ENCODE measurements around the gene PNMT. TPM values are rescaled to one million over a fixed set of nuclear protein-coding genes. Genes with fewer than 3 reads are reported as not detected.
"Not testable (repeated sequence)": the region's sequence is repeated elsewhere in the genome, so short reads cannot be mapped to it uniquely, and the experiment has no call there.

Gene PNMT
- total RNA-seq, 1 donor from 2014 or later: 0.35 TPM

DNA sequence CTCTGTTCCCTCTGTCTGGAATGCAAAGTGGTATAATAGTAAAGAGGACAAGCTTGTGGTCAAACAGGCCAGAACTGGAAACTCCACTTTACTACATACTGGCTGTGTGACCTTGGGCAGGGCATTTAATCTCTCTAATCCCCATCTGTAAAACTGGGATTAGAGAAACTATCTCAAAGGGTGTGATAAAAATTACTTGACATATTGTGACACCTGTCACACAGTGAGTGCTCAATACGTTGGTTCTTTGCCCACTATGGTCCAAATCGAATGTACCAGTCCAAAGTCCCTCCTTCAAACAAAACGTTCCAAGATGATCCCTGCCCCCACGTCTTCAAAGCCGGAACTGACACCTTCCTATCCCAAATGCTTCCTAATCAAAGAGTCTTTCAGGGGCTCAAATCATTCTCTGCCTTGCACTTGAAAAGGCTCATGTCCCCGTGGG is 18.9 kb downstream of the PNMT start:
- DNase-seq (ENCODE audit: low spot score): no peak

DNA sequence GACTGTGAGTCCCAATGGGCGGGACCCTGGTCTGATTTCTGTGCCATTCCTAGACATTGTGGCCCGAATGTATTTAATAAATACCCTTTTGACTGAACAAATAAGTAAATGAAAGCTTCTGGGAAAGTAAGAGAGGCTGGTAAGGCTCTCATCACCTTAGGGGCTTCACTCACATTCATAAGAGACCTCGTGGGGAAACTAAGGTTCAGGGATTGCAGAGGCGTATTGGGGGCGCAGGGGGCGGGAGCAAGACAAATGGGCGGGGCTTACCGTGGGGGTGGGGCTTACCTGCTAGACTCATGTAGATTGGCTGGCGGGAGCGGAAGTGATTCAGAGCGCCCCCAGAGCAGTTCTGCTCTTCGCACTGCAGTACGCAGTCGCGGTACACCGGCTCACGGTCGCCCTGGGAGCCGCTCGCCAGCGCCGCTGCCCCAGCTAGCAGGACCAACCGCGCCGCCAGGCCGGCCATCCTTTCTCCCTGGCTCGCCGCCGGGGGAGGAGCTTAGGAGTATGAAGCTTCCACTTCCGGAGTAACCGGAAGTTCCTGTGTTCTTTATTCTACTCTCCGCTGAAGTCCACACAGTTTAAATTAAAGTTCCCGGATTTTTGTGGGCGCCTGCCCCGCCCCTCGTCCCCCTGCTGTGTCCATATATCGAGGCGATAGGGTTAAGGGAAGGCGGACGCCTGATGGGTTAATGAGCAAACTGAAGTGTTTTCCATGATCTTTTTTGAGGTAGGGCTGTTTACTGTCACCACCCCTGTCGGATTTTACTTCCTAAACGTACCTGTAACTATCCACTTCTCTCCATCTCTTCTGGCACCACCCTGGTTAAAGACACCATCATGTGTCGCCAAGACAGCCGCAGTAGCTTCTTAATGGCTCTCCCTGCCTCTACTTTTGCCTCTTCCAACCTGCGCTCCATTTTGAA is 19.6 kb downstream of the PNMT start, which contains the start of gene PGAP3:
PGAP3 (minus strand) TSS at position 512 of the 929 bp plus-strand sequence; CDS start at position 469, 43 bp downstream.
- peak; percentile 94 for DNase-seq (ENCODE audit: low spot score)

DNA sequence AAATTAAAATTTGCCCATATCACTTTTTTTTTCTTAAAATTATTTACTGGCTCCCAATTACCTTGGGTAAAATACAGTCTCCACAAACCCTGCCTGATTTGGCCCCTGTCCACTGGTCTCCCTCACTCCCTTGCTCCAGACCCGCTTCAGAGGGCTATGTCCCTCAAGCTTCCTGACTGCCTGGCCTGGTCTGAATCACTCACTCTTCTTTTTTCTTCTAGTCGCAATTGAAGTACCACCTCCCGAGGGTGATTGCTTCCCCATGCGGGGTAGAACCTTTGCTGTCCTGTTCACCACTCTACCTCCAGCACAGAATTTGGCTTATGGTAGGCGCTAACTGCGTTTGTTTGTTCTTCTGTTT is 20.2 kb downstream of the PNMT start:
- no peak for DNase-seq (ENCODE audit: low spot score)

DNA sequence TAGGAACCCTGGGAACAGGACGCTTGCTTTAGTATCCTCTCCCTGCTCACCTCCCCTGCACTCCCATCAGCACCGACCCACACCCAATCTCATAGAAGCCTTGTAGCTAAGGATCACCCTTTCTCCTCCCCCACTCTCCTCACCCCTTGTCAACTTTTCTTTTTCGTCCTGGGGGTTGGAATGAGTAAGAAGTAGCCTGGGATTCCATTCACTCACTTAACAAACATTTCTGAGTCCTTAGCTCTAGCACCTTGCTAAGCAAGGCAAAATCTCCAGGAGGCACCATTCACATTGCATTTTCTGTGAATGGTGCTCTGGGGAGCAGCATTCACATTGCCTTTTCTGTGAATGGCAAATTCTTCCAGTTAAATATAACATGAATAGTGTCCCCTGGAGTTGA is 20.7 kb downstream of the PNMT start:
- no peak for DNase-seq (ENCODE audit: low spot score)

DNA sequence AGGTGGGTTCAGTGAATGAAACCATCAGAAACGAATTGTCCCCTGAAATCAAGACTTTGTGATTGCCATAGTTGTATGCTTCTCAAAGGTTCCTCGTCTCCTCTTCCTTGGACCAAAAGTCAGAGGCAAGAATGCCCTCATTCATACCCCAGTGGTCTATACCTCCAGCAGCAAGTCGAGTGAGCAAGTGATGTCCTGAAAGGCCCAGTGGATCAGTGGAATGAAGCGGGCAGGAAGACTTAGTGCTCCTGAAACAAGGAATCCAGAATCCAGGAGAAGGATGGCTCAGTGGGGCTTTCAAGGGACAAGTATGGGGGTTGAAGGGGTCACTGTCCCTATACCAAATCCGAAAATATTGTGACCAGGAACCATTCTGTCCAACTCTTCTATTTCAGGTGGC is 26.3 kb downstream of the PNMT start:
- DNase-seq (ENCODE audit: low spot score): no peak

DNA sequence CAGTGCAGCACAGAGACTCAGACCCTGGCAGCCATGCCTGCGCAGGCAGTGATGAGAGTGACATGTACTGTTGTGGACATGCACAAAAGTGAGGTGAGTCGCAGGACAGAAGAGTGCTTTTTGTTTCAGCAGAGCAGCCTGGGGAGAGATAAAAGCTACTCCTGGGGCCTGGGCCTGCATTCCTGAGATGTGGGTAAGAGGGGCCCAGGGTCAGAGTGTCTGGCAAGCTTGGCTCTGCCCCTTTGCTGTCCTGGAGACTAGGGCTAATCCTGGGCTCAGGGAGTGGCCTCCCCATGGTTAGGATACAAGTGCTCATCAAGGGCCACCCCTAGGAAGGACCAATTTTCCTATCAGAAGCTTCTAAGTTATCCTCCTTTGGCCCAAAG is 26.8 kb downstream of the PNMT start:
- DNase-seq (ENCODE audit: low spot score): no peak

DNA sequence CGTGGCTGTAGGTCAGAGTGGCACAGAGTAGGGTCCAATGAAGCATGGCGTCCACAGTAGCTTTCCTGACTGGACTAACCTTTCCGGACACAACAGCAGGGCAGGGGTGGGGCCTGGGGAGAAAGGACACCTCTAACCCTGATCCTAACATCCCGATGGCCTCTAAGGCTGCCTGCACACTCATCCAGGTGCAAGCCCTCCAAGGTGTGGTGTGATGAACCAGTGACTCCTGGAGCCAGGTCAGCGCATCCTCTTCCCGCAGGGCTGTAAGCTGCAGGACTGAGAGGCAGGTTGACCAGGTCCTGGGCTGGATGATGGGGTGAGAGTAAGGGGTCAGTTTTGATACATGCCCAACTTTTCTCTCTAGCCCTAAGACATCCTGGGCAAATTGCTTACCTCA is 28.5 kb downstream of the PNMT start:
- no peak for DNase-seq (ENCODE audit: low spot score)

DNA sequence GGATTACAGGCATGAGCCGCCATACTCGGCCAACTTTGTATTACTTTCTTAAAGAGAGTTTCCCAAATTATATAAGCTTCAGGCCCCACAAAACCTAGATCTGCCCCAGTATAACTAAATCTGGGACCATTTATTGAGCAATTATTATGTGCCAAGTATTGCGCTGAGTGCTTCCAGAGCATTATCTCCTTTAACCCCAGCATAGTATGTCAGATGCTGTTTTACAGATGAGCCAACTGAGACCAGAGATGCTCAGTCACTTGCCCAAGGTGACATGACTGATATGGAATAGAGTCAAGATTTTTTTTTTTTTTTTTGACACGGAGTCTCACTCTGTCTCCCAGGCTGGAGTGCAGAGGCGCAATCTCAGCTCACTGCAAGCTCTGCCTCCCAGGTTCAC is 29.7 kb downstream of the PNMT start:
- DNase-seq (ENCODE audit: low spot score): no peak

DNA sequence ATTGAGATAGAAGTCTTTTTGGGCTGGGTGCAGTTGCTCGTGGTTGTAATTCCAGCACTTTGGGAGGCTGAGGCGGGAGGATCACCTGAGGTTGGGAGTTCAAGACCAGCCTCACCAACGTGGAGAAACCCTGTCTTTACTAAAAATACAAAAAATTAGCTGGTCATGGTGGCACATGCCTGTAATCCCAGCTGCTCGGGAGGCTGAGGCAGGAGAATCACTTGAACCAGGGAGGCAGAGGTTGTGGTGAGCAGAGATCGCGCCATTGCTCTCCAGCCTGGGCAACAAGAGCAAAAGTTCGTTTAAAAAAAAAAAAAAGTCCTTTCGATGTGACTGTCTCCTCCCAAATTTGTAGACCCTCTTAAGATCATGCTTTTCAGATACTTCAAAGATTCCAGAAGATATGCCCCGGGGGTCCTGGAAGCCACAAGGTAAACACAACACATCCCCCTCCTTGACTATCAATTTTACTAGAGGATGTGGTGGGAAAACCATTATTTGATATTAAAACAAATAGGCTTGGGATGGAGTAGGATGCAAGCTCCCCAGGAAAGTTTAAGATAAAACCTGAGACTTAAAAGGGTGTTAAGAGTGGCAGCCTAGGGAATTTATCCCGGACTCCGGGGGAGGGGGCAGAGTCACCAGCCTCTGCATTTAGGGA is 31.0 kb downstream of the PNMT start:
- not testable (repeated sequence) for DNase-seq (ENCODE audit: low spot score)

DNA sequence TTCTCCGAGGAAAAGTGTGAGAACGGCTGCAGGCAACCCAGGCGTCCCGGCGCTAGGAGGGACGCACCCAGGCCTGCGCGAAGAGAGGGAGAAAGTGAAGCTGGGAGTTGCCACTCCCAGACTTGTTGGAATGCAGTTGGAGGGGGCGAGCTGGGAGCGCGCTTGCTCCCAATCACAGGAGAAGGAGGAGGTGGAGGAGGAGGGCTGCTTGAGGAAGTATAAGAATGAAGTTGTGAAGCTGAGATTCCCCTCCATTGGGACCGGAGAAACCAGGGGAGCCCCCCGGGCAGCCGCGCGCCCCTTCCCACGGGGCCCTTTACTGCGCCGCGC is 31.5 kb downstream of the PNMT start, which contains the start of gene ERBB2:
ERBB2 (plus strand) TSS at position 247 of the 330 bp plus-strand sequence. CDS start 175 bp downstream, outside the sequence.
- no peak for DNase-seq (ENCODE audit: low spot score)

DNA sequence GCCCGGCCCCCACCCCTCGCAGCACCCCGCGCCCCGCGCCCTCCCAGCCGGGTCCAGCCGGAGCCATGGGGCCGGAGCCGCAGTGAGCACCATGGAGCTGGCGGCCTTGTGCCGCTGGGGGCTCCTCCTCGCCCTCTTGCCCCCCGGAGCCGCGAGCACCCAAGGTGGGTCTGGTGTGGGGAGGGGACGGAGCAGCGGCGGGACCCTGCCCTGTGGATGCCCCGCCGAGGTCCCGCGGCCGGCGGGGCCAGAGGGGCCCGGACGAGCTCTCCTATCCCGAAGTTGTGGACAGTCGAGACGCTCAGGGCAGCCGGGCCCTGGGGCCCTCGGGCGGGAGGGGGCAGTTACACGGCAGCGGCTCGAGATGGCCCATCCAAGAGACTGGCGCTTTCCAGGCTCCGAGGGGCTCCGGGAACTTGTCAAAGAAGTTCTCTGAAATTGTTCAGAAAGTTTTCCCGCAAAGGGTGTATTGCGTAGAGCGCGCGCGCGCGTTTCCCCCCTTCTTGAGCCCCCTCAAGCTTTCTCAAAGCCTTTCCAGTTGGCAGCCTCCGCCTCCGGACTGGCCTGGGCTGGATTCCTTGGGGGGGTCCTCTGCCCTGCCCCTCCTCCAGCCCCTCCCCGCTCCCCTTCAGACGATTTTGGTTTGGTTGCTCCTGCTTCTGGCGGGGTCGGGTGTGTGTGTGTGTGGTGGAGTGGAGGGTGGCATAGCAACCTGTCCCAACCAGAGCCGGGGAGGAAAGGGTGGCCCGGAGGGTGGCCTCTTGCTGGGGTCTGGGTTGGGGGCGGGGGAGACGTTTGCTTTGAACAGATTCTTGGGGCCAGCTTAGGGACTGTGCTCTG is 32.1 kb downstream of the PNMT start:
- no peak for DNase-seq (ENCODE audit: low spot score)

DNA sequence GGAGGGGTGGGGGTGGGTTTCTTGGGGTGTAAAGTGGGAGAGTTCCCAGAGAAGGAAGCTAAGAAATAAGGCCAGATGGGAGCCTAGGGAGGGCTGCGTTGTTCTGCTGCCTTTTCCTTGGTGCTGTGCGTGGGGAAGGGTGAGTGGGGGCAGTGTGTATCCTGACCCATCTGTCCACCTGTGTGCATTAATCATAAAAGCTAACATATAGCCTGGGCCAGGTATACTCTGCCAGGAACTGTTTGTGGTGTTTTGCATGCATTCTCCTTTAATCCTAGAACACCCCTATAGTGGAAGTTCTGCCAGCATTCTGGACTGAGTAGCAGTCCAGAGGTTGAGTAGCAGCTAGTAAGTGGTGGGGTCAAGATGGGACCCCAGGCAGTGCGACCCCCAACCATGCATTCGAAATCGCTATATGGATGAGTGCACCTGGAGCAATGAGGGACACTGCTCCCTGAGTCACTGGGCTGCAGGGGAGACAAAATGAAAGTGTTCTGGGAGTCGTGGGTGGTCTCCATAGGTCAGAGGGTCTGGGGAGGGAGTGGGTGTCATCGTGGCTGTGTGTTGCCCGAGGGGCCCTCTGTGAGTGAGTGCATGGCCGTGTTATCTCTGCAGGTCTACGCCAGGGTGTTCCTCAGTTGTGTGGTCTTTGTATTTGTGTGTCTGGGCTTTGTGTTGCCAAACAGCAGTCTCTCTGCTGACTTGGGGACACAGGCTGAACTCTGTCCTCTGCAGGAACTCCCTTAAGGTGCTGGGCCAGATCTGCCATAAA is 32.9 kb downstream of the PNMT start:
- no peak for DNase-seq (ENCODE audit: low spot score)

DNA sequence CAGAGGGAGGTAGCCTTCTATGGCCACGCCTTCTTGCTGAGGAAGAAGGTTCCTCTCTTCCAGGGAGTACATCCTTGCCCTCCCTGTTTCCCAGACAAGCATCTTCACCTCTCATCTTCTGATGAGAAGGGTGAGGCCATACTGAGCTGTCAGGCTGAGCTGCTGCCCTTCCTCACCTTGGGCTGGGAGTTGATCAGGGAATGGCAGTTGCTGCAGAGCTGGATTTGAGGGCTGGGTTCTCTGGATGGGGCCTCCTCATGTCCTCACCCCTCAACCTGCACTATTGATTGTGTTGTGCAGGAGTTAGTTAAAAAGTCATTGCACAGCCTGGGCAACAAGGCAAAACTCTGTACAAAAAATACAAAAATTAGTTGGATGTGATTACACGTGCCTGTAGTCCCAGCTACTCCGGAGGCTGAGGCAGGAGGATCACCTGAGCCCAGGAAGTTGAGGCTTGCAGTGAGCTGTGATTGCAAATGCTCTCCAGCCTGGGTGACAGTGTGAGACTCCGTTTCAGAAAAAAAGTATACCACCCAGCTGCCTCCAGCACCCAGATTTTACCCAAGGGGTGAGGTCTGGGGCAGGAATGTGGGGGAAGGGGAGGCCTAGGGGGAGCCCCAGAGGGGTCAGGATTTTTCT is 33.6 kb downstream of the PNMT start:
- DNase-seq (ENCODE audit: low spot score): no peak

DNA sequence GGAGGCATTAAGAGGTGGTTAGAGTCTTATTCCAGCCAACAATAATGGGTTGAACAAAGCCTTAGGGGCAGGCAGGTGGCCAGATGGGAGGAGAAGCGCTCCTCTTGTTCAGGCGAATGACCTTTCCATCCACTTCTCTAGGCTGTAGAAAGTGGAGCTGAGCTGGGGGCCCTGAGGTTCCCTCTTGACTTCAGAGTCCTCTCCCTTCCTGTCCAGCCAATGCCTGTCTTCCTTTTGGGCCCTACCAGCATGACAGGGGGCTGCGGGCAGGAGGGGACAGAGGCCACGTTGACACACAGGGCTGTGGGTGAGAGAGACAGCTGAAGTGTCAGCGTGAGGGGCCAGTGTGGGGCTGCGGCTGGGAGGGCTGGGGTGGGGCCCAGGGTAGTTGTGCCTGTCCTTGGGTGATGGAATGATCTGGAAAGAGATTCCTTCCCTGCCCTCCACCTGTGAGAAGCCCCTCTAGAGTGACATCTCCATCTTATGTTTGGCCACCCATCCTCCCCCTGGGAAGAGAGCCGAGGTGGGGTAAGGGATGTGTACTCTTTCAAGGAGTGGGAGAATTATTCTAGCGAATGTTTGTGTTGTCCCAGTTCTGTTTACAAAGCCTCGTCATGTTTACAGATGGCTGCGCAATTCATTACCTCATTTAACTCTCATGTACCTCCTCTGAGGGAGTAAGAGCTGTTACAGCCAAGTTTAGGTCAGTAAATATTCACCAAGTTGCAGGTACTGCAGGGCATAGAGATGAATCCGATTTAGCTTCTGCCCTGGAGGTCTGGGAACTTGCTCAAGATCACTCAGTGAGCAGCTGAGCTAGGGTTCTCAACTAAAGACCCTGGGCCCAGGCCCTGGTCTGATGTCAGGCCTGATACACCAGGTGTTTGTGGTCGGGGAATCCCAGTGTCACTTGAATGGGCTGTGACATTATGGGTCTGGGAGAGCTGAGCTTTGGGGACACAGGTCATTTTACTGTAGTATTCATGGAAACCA is 34.9 kb downstream of the PNMT start:
- no peak for DNase-seq (ENCODE audit: low spot score)

DNA sequence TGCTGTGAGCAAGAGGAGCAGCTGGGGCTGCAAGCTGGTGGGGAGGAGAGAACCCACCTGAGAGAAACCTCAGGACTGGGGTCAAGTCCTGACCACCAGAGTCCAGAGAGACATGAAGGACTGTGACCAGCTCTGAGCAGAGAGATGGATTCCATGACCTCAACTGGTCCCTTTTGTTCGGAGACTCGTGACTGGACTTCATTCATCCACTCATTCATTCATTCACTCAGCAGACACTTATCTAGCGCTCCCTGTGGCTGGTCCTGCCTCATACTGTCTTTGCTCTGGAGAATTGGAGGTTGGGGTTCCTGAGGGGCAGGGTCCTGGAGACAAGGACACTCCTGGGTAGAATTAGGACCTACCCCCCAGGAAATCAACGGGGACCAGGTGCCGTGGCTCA is 35.7 kb downstream of the PNMT start:
- DNase-seq (ENCODE audit: low spot score): no peak

DNA sequence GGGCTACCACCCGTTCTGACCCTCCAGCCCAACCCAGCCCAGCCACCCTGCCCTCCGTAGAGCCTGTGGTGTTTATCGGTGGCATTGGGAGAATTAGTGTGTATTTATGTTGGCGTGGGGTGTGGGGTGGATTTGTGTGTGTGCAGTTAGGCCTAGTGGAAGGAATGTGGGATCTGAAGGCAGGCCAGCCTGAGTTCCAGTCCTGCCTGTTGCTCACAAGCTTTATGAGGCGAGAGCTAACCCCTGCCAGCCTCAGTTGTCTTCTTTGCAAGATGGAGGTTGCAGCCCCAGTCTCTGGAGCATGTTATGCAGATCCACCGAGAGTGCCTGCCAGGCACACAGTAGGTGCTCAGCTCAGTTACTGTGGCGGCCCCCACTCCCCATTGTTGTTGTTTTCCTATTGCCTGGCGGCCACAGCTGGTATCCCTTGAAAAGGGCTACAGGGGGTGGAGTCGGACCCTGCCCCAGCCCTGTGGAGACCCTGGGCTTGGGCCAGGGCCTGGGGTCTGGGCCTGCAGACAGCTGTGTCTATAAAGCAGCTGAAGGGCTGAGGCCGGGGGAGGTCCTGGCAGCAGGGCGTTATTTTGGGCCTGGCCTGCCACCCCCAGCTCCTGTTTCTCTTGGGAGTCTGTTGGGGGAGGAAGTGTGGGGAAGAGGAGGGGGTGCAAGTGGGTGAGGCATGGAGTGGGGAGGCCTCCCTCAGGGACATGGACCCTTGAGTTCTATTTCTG is 36.7 kb downstream of the PNMT start:
- no peak for DNase-seq (ENCODE audit: low spot score)

DNA sequence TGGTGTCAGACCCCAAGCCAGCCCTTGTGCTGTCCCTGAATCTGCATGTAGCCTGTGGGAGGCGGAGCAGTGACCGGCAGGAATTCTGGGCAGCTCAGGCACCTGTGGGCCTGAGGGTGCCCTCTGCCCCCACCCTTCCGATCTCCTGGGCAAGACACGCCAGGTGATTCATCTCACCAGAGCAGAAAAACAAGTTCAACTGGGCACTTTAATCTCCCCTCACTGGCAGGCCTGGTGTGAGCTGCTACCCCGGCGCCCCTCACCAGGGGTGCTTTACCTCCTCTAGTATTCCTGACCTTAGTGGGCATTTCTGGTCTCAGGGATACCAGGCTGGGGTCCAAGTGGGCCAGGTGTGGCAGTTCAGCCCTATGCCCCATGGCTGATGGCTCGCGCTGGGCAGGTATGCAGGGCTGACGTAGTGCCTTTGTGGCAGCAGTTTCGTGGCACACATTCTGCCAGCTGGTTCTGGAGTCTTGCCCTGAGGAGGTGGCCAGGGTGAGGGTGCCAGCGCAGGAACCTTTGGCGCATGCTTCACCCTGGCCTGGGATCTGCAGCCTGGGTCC is 37.6 kb downstream of the PNMT start:
- DNase-seq (ENCODE audit: low spot score): no peak

DNA sequence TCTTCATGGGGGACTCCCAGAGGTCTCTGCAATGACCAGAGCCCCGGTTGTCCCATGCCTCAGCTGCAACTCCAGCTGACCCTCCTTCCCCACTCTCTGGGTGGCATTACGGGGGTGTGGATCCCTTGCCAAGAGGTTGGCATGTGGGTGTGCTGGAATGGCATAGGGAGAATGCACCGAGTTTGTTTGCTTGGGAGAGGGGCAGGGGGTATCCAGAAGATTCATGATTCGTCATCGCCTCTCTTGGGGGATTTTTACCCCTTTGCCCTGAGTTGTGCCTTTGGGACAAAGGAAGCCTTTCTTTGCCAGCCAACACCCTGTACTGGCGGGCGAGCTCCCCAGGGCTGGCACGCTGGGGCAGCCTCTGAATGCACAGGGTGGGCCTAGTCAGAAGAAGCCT is 38.1 kb downstream of the PNMT start:
- no peak for DNase-seq (ENCODE audit: low spot score)
